Lower leg skin (tissue), 3 donors: Measurements from ENCODE around the gene FBN1.

Experiments
- CTCF ChIP-seq, 3 donors: fragments of 450-650 bp; IDR thresholded peaks; one replicate each; pipeline ENCODE4 v1.5.1; 2016; ENCODE audit warnings: antibody characterized with exemption in 3 of 3, mild to moderate bottlenecking in 3 of 3, moderate library complexity in 2 of 3
- POLR2A ChIP-seq, 2 donors: fragments of 450-650 bp; IDR thresholded peaks; one replicate each; pipeline ENCODE4 v1.6.1; 2016 to 2017; ENCODE audit warnings: antibody characterized with exemption in 2 of 2, mild to moderate bottlenecking in 1 of 2, moderate library complexity in 1 of 2

GRCh38 chr15:48644827-48645557 is 517 bp downstream of the FBN1 start:
- TF ChIP-seq CTCF (IDR thresholded peaks at IDR 0.05) (no peak), POLR2A (IDR thresholded peaks at IDR 0.05) (no peak)
